ENCODE measurements around the gene SMC6. TPM values are rescaled to one million over a fixed set of nuclear protein-coding genes. Genes with fewer than 3 reads are reported as not detected.

SMC6 gene
- total and polyA plus RNA-seq, 8 donors: 3.3 to 67.4 (median 13.4) TPM

DNA sequence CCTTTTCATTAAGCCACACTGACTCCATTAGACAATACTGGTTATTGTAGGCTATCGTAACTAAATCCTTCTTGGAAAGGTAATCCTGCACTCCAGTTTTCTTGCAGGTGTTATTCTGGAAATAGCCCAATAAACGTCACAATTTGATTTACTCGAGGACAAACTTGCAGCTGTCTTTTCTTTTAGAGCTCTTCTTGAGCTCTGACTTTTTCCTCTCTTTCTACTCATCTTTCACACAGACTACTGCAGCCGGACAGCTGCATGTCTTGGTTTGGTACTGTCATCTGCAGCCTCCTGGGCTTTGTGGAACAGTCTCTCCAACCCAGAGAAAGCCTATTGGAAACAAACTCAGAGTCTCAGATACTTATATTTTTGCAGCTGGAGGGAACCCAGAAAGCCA lies 39.7 kb upstream of the SMC6 start:
- intact Hi-C loops (cut with DNase I; ENCODE audit: low total_unique reads): no loop called here
- Histone ChIP-seq H3K27me3 (peaks cover 0 to 4% (median 0%) of the 10 kb centered on the region in 3 donors), H3K4me1 (peaks cover 0 to 10% (median 2%) of the 10 kb centered on the region in 4 donors), H3K36me3 (no peaks in the 10 kb centered on the region), H3K27ac (no peak overlapping the region), H3K9me3 (no peaks in the 10 kb centered on the region), H3K4me3 (no peak overlapping the region)
- WGBS, 5 donors: 66 to 71% (median 69%) methylated on average over 4 of the region's 4 CpGs
- TF ChIP-seq POLR2AphosphoS5 (IDR thresholded peaks at IDR 0.05) (no peak), EP300 (IDR thresholded peaks at IDR 0.05) (no peak), POLR2A (IDR thresholded peaks at IDR 0.05) (no peak)
- TF ChIP-seq, protein P1, sequence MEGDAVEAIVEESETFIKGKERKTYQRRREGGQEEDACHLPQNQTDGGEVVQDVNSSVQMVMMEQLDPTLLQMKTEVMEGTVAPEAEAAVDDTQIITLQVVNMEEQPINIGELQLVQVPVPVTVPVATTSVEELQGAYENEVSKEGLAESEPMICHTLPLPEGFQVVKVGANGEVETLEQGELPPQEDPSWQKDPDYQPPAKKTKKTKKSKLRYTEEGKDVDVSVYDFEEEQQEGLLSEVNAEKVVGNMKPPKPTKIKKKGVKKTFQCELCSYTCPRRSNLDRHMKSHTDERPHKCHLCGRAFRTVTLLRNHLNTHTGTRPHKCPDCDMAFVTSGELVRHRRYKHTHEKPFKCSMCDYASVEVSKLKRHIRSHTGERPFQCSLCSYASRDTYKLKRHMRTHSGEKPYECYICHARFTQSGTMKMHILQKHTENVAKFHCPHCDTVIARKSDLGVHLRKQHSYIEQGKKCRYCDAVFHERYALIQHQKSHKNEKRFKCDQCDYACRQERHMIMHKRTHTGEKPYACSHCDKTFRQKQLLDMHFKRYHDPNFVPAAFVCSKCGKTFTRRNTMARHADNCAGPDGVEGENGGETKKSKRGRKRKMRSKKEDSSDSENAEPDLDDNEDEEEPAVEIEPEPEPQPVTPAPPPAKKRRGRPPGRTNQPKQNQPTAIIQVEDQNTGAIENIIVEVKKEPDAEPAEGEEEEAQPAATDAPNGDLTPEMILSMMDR (IDR thresholded peaks at IDR 0.05): no peak
- no peak for DNase-seq

DNA sequence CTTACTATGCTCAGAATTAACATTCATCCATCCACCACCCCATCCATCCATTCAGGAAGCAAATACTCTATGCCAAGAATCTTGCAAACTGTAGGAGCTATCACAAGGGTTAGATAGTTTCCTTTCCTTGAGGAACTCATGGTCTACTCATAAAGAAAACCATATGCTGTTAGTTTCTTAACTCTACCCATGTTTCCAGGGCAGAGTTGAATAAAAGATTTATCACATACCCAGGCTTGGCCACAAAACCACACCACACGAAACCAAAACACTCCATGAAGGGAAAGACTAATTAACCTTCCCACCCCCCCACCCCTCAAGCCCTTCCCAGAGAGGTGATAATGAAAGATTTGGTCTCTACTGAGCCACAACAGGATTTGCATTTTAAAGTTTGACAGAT lies 38.9 kb upstream of the SMC6 start:
- intact Hi-C loops (cut with DNase I; ENCODE audit: low total_unique reads): no loop called here
- H3K27me3 ChIP-seq: peaks cover 0 to 4% (median 0%) of the 10 kb centered on the region in 3 donors
- no peak for TF ChIP-seq POLR2A (IDR thresholded peaks at IDR 0.05)
- TF ChIP-seq, protein P1 (IDR thresholded peaks at IDR 0.05): no peak
- TF ChIP-seq POLR2AphosphoS5 (IDR thresholded peaks at IDR 0.05): no peak
- no peak for TF ChIP-seq EP300 (IDR thresholded peaks at IDR 0.05)
- no peaks in the 10 kb centered on the region for H3K36me3 ChIP-seq
- H3K27ac ChIP-seq: no peak overlapping the region
- no peak for DNase-seq
- peaks cover 0 to 10% (median 2%) of the 10 kb centered on the region in 4 donors for H3K4me1 ChIP-seq
- no peaks in the 10 kb centered on the region for H3K9me3 ChIP-seq
- WGBS, 5 donors: 37 to 75% (median 63%) methylated on average over 1 of the region's 1 CpG
- no peak overlapping the region for H3K4me3 ChIP-seq

DNA sequence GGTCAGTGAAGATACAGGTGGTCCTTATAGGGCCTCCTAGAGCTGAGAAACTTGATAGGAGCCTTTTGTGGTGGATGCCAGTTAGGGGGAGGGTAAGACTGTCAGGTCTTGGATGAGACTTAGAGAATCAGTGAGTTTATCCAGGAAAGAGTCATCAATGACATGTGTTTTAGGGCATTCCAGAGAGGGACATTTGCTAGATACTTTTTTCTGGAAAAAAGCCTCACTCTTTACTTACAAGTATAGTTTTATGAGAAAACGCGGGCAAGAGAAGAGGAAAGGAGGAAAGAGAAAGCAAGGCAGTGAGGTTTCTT lies 38.2 kb upstream of the SMC6 start:
- TF ChIP-seq POLR2AphosphoS5 (IDR thresholded peaks at IDR 0.05): no peak
- H3K27ac ChIP-seq: no peak overlapping the region
- 47 to 80% (median 70%) methylated on average over 2 of the region's 2 CpGs for WGBS, 5 donors
- H3K27me3 ChIP-seq: peaks cover 0 to 4% (median 0%) of the 10 kb centered on the region in 3 donors
- no peak overlapping the region for H3K4me3 ChIP-seq
- H3K9me3 ChIP-seq: no peaks in the 10 kb centered on the region
- peaks cover 0 to 10% (median 2%) of the 10 kb centered on the region in 4 donors for H3K4me1 ChIP-seq
- no peaks in the 10 kb centered on the region for H3K36me3 ChIP-seq
- intact Hi-C loops (cut with DNase I; ENCODE audit: low total_unique reads): no loop called here
- no peak for DNase-seq

DNA sequence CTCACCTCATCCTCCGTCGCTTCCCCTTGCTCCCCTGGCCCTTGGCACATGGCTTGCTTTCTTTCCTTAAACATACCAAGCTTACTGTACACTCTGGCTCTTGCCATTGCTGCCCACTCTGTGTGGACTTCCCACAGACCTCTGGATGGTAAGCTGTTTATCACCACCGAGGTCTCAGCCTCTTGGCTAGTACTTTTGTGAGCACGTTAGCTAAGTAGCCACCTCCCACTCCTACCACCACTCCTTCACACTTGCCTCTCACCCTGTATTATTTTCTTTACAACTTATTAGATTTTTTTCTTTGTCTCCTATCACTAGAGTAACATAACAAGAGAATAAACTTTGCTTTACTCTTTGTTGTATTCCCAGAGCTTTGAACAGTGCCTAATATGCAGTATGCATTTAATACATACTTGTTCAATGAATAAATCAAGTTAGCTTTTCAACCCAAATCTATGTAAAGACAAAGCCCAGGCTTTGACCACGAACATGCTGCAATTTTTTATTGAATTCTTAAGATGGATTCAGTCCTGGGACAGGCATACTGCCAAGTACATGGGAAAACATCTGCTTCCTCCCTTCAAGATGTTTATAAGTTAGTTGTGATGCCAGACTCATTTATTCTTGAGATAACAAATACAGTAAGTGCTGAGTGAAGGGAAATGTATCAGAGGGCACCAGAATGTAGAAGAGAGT lies 37.7 kb upstream of the SMC6 start:
- TF ChIP-seq EP300 (IDR thresholded peaks at IDR 0.05) (no peak), POLR2AphosphoS5 (IDR thresholded peaks at IDR 0.05) (no peak), POLR2A (IDR thresholded peaks at IDR 0.05) (no peak)
- TF ChIP-seq, protein P1 (IDR thresholded peaks at IDR 0.05): no peak
- Histone ChIP-seq H3K9me3 (no peaks in the 10 kb centered on the region), H3K27ac (no peak overlapping the region), H3K4me1 (peaks cover 0 to 10% (median 2%) of the 10 kb centered on the region in 4 donors), H3K36me3 (no peaks in the 10 kb centered on the region), H3K27me3 (peaks cover 0 to 4% (median 0%) of the 10 kb centered on the region in 3 donors), H3K4me3 (no peak overlapping the region)
- WGBS, 5 donors: 31 to 41% (median 36%) methylated on average over 5 of the region's 5 CpGs
- peak in 1 of 2 donors; percentile 81 for DNase-seq
- intact Hi-C loops (cut with DNase I; ENCODE audit: low total_unique reads): no loop called here

DNA sequence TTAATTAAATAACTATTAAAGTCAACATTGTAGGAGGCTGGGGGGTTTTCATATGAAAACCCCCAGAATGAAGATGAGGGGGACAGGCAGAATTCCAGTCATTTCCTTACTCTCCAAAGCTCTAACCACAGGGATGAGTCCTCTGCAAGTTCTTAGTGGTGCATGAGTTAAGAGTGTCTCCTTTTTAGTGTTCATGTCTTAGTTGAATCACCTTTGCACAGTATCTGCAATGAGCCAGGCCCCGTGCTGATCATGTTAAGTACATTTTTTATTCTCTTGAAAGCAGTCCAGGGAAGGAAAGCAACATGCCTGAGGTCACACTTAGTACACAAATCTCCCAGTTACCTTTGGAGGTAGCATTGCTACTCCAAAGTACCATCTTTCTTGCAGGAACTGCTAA lies 36.9 kb upstream of the SMC6 start:
- WGBS, 5 donors: 31 to 38% (median 34%) methylated on average over 1 of the region's 1 CpG
- TF ChIP-seq EP300 (IDR thresholded peaks at IDR 0.05): no peak
- TF ChIP-seq POLR2AphosphoS5 (IDR thresholded peaks at IDR 0.05): no peak
- TF ChIP-seq, protein P1 (IDR thresholded peaks at IDR 0.05): no peak
- TF ChIP-seq POLR2A (IDR thresholded peaks at IDR 0.05): no peak
- no peaks in the 10 kb centered on the region for H3K36me3 ChIP-seq
- intact Hi-C loops (cut with DNase I; ENCODE audit: low total_unique reads): no loop called here
- no peak overlapping the region for H3K27ac ChIP-seq
- H3K27me3 ChIP-seq: peaks cover 0 to 4% (median 0%) of the 10 kb centered on the region in 3 donors
- H3K9me3 ChIP-seq: no peaks in the 10 kb centered on the region
- no peak overlapping the region for H3K4me3 ChIP-seq
- peaks cover 0 to 10% (median 2%) of the 10 kb centered on the region in 4 donors for H3K4me1 ChIP-seq
- no peak for DNase-seq
